ENCODE measurements around the gene RPL11. TPM values are rescaled to one million over a fixed set of nuclear protein-coding genes. Genes with fewer than 3 reads are reported as not detected.
"Not testable (repeated sequence)": the region's sequence is repeated elsewhere in the genome, so short reads cannot be mapped to it uniquely, and the experiment has no call there.

Gene RPL11
- total RNA-seq, 1 experiment from 2014 or later = 1,563 TPM

- no peak for DNase-seq (ENCODE audit: unreplicated experiment)
- BruUV-seq (replicated peaks) = no TSS peak
- no peaks in the 10 kb centered on the region for H3K36me3 Mint-ChIP-seq (ENCODE audit: insufficient read depth, unreplicated experiment)
- no peaks in the 10 kb centered on the region for H3K9me3 Mint-ChIP-seq (ENCODE audit: unreplicated experiment)
- intact Hi-C loops (cut with micrococcal nuclease) = no loop called here
- H3K4me1 Mint-ChIP-seq (ENCODE audit: insufficient read depth, unreplicated experiment) = no peaks in the 10 kb centered on the region
- ChIA-PET POLR2A (no interaction called here), CTCF (interaction anchor here (0.8 to 4.2 kb wide), 4 partner anchors 8 to 99 kb away, joined by 3 to 18 read pairs (median 8); no protein-coding TSS in a partner anchor)
- TF ChIP-seq, protein P1, sequence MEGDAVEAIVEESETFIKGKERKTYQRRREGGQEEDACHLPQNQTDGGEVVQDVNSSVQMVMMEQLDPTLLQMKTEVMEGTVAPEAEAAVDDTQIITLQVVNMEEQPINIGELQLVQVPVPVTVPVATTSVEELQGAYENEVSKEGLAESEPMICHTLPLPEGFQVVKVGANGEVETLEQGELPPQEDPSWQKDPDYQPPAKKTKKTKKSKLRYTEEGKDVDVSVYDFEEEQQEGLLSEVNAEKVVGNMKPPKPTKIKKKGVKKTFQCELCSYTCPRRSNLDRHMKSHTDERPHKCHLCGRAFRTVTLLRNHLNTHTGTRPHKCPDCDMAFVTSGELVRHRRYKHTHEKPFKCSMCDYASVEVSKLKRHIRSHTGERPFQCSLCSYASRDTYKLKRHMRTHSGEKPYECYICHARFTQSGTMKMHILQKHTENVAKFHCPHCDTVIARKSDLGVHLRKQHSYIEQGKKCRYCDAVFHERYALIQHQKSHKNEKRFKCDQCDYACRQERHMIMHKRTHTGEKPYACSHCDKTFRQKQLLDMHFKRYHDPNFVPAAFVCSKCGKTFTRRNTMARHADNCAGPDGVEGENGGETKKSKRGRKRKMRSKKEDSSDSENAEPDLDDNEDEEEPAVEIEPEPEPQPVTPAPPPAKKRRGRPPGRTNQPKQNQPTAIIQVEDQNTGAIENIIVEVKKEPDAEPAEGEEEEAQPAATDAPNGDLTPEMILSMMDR (IDR thresholded peaks at IDR 0.05; ENCODE audit: unreplicated experiment) = no peak
- no peak overlapping the region for H3K27ac Mint-ChIP-seq (ENCODE audit: low read depth, unreplicated experiment)
- H3K4me3 Mint-ChIP-seq (ENCODE audit: unreplicated experiment) = no peak overlapping the region
- no peaks in the 10 kb centered on the region for H3K27me3 Mint-ChIP-seq (ENCODE audit: insufficient read depth, unreplicated experiment)
These were observed 46.3 kb upstream of the RPL11 start for GRCh38 chr1:23645338-23645737.

DNA sequence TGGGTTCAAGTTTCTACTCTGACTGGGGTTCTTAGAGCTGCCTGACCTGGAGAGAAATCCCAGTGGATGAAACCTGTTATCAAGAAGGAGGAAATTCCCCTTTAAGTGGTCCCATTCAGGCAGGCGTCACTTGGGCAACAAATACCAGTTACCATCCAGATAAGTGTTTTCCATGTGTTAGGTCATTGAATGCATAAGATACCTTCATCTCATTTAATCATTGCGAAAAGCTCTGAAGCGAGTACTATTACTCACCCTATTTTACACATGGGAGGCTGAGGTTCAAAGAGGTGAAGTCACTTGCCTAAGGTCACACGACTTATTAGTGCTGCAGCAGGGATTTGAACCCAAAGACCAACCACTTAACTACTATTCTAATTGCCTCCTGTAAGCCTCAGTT is 45.5 kb upstream of the RPL11 start:
- ChIA-PET POLR2A (no interaction called here), CTCF (interaction anchor here (1.3 to 4.2 kb wide), 3 partner anchors 9 to 102 kb away, joined by 3 to 18 read pairs (median 6); no protein-coding TSS in a partner anchor)
- TF ChIP-seq, protein P1 (IDR thresholded peaks at IDR 0.05; ENCODE audit: unreplicated experiment) = no peak
- intact Hi-C loops (cut with micrococcal nuclease) = no loop called here
- DNase-seq (ENCODE audit: unreplicated experiment) = no peak
- Mint-ChIP-seq H3K9me3 (ENCODE audit: unreplicated experiment) (no peaks in the 10 kb centered on the region), H3K4me1 (ENCODE audit: insufficient read depth, unreplicated experiment) (peaks cover 4% of the 10 kb centered on the region), H3K4me3 (ENCODE audit: unreplicated experiment) (no peak overlapping the region), H3K27ac (ENCODE audit: low read depth, unreplicated experiment) (no peak overlapping the region), H3K27me3 (ENCODE audit: insufficient read depth, unreplicated experiment) (no peaks in the 10 kb centered on the region), H3K36me3 (ENCODE audit: insufficient read depth, unreplicated experiment) (no peaks in the 10 kb centered on the region)
- BruUV-seq (replicated peaks) = no TSS peak

- intact Hi-C loops (cut with micrococcal nuclease) = no loop called here
- H3K27ac Mint-ChIP-seq (ENCODE audit: low read depth, unreplicated experiment) = no peak overlapping the region
- peaks cover 8% of the 10 kb centered on the region for H3K4me1 Mint-ChIP-seq (ENCODE audit: insufficient read depth, unreplicated experiment)
- no peak for DNase-seq (ENCODE audit: unreplicated experiment)
- H3K27me3 Mint-ChIP-seq (ENCODE audit: insufficient read depth, unreplicated experiment) = no peaks in the 10 kb centered on the region
- ChIA-PET POLR2A (no interaction called here), CTCF (interaction anchor here (0.6 to 4.2 kb wide), 5 partner anchors 9 to 103 kb away, joined by 3 to 18 read pairs (median 5); no protein-coding TSS in a partner anchor)
- H3K9me3 Mint-ChIP-seq (ENCODE audit: unreplicated experiment) = no peaks in the 10 kb centered on the region
- no peak overlapping the region for H3K4me3 Mint-ChIP-seq (ENCODE audit: unreplicated experiment)
- BruUV-seq (replicated peaks) = no TSS peak
- TF ChIP-seq, protein P1 (IDR thresholded peaks at IDR 0.05; ENCODE audit: unreplicated experiment) = no peak
- no peaks in the 10 kb centered on the region for H3K36me3 Mint-ChIP-seq (ENCODE audit: insufficient read depth, unreplicated experiment)
These were observed 45.1 kb upstream of the RPL11 start for GRCh38 chr1:23646541-23646940.

DNA sequence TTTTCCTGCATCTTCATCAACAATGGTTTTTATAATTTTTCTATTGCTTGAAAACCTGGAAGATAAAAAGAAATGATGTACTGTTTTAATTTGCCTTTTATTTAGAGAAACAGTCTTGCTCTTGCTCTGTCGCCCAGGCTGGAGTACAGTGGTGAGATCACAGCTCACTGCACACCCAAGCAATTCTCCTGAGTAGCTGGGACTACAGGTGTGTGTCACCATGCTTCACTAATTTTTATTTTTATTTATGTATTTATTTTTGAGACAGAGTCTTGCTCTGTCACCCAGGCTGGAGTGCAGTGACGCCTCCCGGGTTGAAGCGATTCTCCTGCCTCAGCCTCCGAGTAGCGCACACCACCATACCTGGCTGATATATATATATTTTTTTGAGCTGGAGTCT is 43.0 kb upstream of the RPL11 start:
- TF ChIP-seq, protein P1 (IDR thresholded peaks at IDR 0.05; ENCODE audit: unreplicated experiment) = no peak
- POLR2A ChIA-PET = no interaction called here
- Mint-ChIP-seq H3K4me3 (ENCODE audit: unreplicated experiment) (no peak overlapping the region), H3K4me1 (ENCODE audit: insufficient read depth, unreplicated experiment) (peaks cover 8% of the 10 kb centered on the region), H3K27me3 (ENCODE audit: insufficient read depth, unreplicated experiment) (no peaks in the 10 kb centered on the region), H3K9me3 (ENCODE audit: unreplicated experiment) (no peaks in the 10 kb centered on the region), H3K27ac (ENCODE audit: low read depth, unreplicated experiment) (no peak overlapping the region), H3K36me3 (ENCODE audit: insufficient read depth, unreplicated experiment) (no peaks in the 10 kb centered on the region)
- CTCF ChIA-PET = interaction anchor here (1.4 kb wide), 1 partner anchor 11 kb away, joined by 6 read pairs; no protein-coding TSS in a partner anchor
- intact Hi-C loops (cut with micrococcal nuclease) = no loop called here
- BruUV-seq (replicated peaks) = no TSS peak
- no peak for DNase-seq (ENCODE audit: unreplicated experiment)

DNA sequence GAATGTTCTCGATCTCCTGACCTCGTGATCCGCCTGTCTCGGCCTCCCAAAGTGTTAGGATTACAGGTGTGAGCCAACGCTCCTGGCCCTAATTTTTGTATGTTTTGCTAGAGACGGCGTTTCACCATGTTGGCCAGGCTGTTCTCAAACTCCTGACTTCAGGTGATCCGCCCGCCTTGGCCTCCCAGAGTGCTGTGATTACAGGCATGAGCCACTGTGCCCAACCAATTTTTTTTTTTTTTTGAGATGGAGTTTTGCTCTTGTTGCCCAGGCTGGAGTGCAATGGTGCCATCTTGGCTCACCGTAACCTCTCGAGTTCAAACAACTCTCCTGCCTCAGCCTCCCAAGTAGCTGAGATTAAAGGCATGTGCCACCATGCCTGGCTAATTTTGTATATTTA is 42.4 kb upstream of the RPL11 start:
- H3K36me3 Mint-ChIP-seq (ENCODE audit: insufficient read depth, unreplicated experiment); H3K27ac Mint-ChIP-seq (ENCODE audit: low read depth, unreplicated experiment); H3K4me1 Mint-ChIP-seq (ENCODE audit: insufficient read depth, unreplicated experiment); POLR2A ChIA-PET; BruUV-seq (replicated peaks); H3K27me3 Mint-ChIP-seq (ENCODE audit: insufficient read depth, unreplicated experiment); H3K4me3 Mint-ChIP-seq (ENCODE audit: unreplicated experiment); H3K9me3 Mint-ChIP-seq (ENCODE audit: unreplicated experiment); DNase-seq (ENCODE audit: unreplicated experiment); intact Hi-C loops (cut with micrococcal nuclease): not testable (repeated sequence)
- CTCF ChIA-PET = interaction anchor here (0.6 to 1.4 kb wide), 3 partner anchors 12 to 105 kb away, joined by 3 to 6 read pairs (median 5); no protein-coding TSS in a partner anchor
